Activated T-helper 2 cell treated with anti-CD3 and anti-CD28 coated beads, Interferon-gamma antibody, Interleukin-2, Interleukin-4, amounts not matched to agents 10 μg/mL and 5 μg/mL and 100 μg/mL, durations not matched to agents 14 hours and 24 hours and 36 hours (primary cell): Measurements from ENCODE around the gene TSPAN14. TPM values are rescaled to one million over a fixed set of nuclear protein-coding genes. Genes with fewer than 3 reads are reported as not detected.
A peak's percentile ranks its signal among the peaks of the same experiment; 100 is the strongest.
"Not testable (repeated sequence)": the region's sequence is repeated elsewhere in the genome, so short reads cannot be mapped to it uniquely, and the experiment has no call there.

Experiments
- DNase-seq: peaks from one replicate; pipeline ENCODE4 v3.0.0; 2021; ENCODE audit warnings: low spot score
- H3K27ac Mint-ChIP-seq: one replicate; pipeline ENCODE4 v1.8.0; 2021; ENCODE audit warnings: mixed read lengths
- H3K27me3 Mint-ChIP-seq: one replicate; pipeline ENCODE4 v1.8.0; 2021; ENCODE audit warnings: low read depth, mixed read lengths
- H3K36me3 Mint-ChIP-seq: one replicate; pipeline ENCODE4 v1.8.0; 2021; ENCODE audit warnings: low read depth, mixed read lengths
- H3K4me1 Mint-ChIP-seq: one replicate; pipeline ENCODE4 v1.8.0; 2021; ENCODE audit warnings: low read depth, mixed read lengths
- H3K4me3 Mint-ChIP-seq: one replicate; pipeline ENCODE4 v1.8.0; 2021; ENCODE audit warnings: low read depth, mild to moderate bottlenecking, moderate library complexity, mixed read lengths
- H3K9me3 Mint-ChIP-seq: one replicate; pipeline ENCODE4 v1.8.0; 2021; ENCODE audit warnings: mixed read lengths
- intact Hi-C: fragments of 100-400 bp; cut with micrococcal nuclease; formaldehyde crosslinking; loops from one replicate; pipeline ENCODE4 v1.15.1; 2023
- total RNA-seq: library from RNA; stranded (reverse); gene quantifications from 2 replicates; pipeline ENCODE4 v1.2.3, GENCODE V29; 2022

Gene TSPAN14
- total RNA-seq, 1 donor from 2014 or later = 45.4 TPM

- peaks cover 60% of the 10 kb centered on the region for H3K4me1 Mint-ChIP-seq
- peaks cover 38% of the 10 kb centered on the region for H3K36me3 Mint-ChIP-seq
- DNase-seq = no peak
- intact Hi-C loops = no loop called here
- no peaks in the 10 kb centered on the region for H3K27me3 Mint-ChIP-seq
- peak overlapping the region; percentile 79 for H3K27ac Mint-ChIP-seq
- no peak overlapping the region for H3K4me3 Mint-ChIP-seq
- H3K9me3 Mint-ChIP-seq = no peaks in the 10 kb centered on the region
Observed at GRCh38 chr10:80528901-80529300, 74.8 kb downstream of the TSPAN14 start.

- peaks cover 38% of the 10 kb centered on the region for H3K36me3 Mint-ChIP-seq
- H3K4me3 Mint-ChIP-seq = peak overlapping the region; percentile 34
- intact Hi-C loops = loop anchor here (10.0 kb wide), 1 partner anchor 145 kb away; no protein-coding TSS in a partner anchor
- H3K27ac Mint-ChIP-seq = peak overlapping the region; percentile 79
- peak; percentile 40 for DNase-seq
- H3K27me3 Mint-ChIP-seq = no peaks in the 10 kb centered on the region
- H3K9me3 Mint-ChIP-seq = no peaks in the 10 kb centered on the region
- H3K4me1 Mint-ChIP-seq = peaks cover 59% of the 10 kb centered on the region
Observed at GRCh38 chr10:80529604-80530003, 75.5 kb downstream of the TSPAN14 start.

GRCh38 chr10:80530251-80530650 is 76.1 kb downstream of the TSPAN14 start:
- Mint-ChIP-seq H3K27me3 (no peaks in the 10 kb centered on the region), H3K4me3 (peak overlapping the region; percentile 34), H3K27ac (peak overlapping the region; percentile 79), H3K36me3 (peaks cover 39% of the 10 kb centered on the region), H3K9me3 (no peaks in the 10 kb centered on the region), H3K4me1 (peaks cover 57% of the 10 kb centered on the region)
- intact Hi-C loops = loop anchor here (10.0 kb wide), 1 partner anchor 145 kb away; no protein-coding TSS in a partner anchor
- DNase-seq = no peak

GRCh38 chr10:80530816-80531215 is 76.7 kb downstream of the TSPAN14 start:
- intact Hi-C loops = loop anchor here (10.0 kb wide), 1 partner anchor 146 kb away; no protein-coding TSS in a partner anchor
- no peak for DNase-seq
- Mint-ChIP-seq H3K9me3 (no peaks in the 10 kb centered on the region), H3K4me3 (peak overlapping the region; percentile 38), H3K27ac (peak overlapping the region; percentile 74), H3K27me3 (no peaks in the 10 kb centered on the region), H3K4me1 (peaks cover 58% of the 10 kb centered on the region), H3K36me3 (peaks cover 38% of the 10 kb centered on the region)

GRCh38 chr10:80532571-80532970 is 78.5 kb downstream of the TSPAN14 start:
- peak overlapping the region; percentile 45 for H3K4me3 Mint-ChIP-seq
- intact Hi-C loops = loop anchor here (10.0 kb wide), 1 partner anchor 148 kb away; no protein-coding TSS in a partner anchor

GRCh38 chr10:80534059-80534458 is 79.9 kb downstream of the TSPAN14 start:
- H3K4me3 Mint-ChIP-seq, DNase-seq: not testable (repeated sequence)

More at GRCh38 chr10:80532571-80532970, 78.5 kb downstream of the TSPAN14 start:
- no peaks in the 10 kb centered on the region for H3K27me3 Mint-ChIP-seq
- no peaks in the 10 kb centered on the region for H3K9me3 Mint-ChIP-seq
- H3K4me1 Mint-ChIP-seq = peaks cover 51% of the 10 kb centered on the region
- peaks cover 31% of the 10 kb centered on the region for H3K36me3 Mint-ChIP-seq
- DNase-seq = no peak
- H3K27ac Mint-ChIP-seq = peak overlapping the region; percentile 66

GRCh38 chr10:80534646-80535045 is 80.5 kb downstream of the TSPAN14 start:
- Mint-ChIP-seq H3K36me3 (peaks cover 13% of the 10 kb centered on the region), H3K4me1 (peaks cover 37% of the 10 kb centered on the region)
- intact Hi-C loops = loop anchor here (5.0 to 10.0 kb wide), 2 partner anchors 150 to 457 kb away; partner anchors contain the start of gene TMEM254
- H3K27me3 Mint-ChIP-seq, H3K9me3 Mint-ChIP-seq, DNase-seq, H3K4me3 Mint-ChIP-seq, H3K27ac Mint-ChIP-seq: not testable (repeated sequence)

More at GRCh38 chr10:80534059-80534458, 79.9 kb downstream of the TSPAN14 start:
- not testable (repeated sequence) for H3K9me3 Mint-ChIP-seq, H3K27me3 Mint-ChIP-seq, H3K27ac Mint-ChIP-seq
- intact Hi-C loops = loop anchor here (10.0 kb wide), 1 partner anchor 149 kb away; no protein-coding TSS in a partner anchor
- Mint-ChIP-seq H3K4me1 (peaks cover 43% of the 10 kb centered on the region), H3K36me3 (peaks cover 18% of the 10 kb centered on the region)

GRCh38 chr10:80535671-80536360 is 81.7 kb downstream of the TSPAN14 start:
- Mint-ChIP-seq H3K4me1 (peaks cover 30% of the 10 kb centered on the region), H3K9me3 (no peaks in the 10 kb centered on the region), H3K4me3 (peak overlapping the region; percentile 90), H3K27me3 (no peaks in the 10 kb centered on the region), H3K36me3 (peaks cover 10% of the 10 kb centered on the region), H3K27ac (peak overlapping the region; percentile 95)
- intact Hi-C loops = loop anchor here (5.0 to 10.0 kb wide), 2 partner anchors 151 to 459 kb away; partner anchors contain the start of gene TMEM254
- DNase-seq = peak; percentile 69

- Mint-ChIP-seq H3K4me3 (peak overlapping the region; percentile 90), H3K4me1 (peaks cover 30% of the 10 kb centered on the region), H3K36me3 (peaks cover 10% of the 10 kb centered on the region), H3K27me3 (no peaks in the 10 kb centered on the region), H3K9me3 (no peaks in the 10 kb centered on the region), H3K27ac (peak overlapping the region; percentile 95)
- no peak for DNase-seq
- intact Hi-C loops = loop anchor here (5.0 to 10.0 kb wide), 2 partner anchors 152 to 459 kb away; partner anchors contain the start of gene TMEM254
Observed at GRCh38 chr10:80536361-80536835, 82.3 kb downstream of the TSPAN14 start.

- H3K27ac Mint-ChIP-seq = peak overlapping the region; percentile 88
- H3K9me3 Mint-ChIP-seq = no peaks in the 10 kb centered on the region
- peak overlapping the region; percentile 90 for H3K4me3 Mint-ChIP-seq
- H3K27me3 Mint-ChIP-seq = no peaks in the 10 kb centered on the region
- H3K36me3 Mint-ChIP-seq = peaks cover 10% of the 10 kb centered on the region
- intact Hi-C loops = loop anchor here (5.0 to 10.0 kb wide), 2 partner anchors 152 to 460 kb away; partner anchors contain the start of gene TMEM254
- DNase-seq = no peak
- H3K4me1 Mint-ChIP-seq = peaks cover 22% of the 10 kb centered on the region
Observed at GRCh38 chr10:80537086-80537735, 83.1 kb downstream of the TSPAN14 start.

GRCh38 chr10:80537736-80538480 is 83.8 kb downstream of the TSPAN14 start, which contains the start of gene SH2D4B:
TSS of gene SH2D4B (plus strand) at chr10:80537902. CDS start at chr10:80538332, 430 bp downstream.
- no peak for DNase-seq
- H3K9me3 Mint-ChIP-seq = no peaks in the 10 kb centered on the region
- H3K36me3 Mint-ChIP-seq = peaks cover 4% of the 10 kb centered on the region
- H3K27me3 Mint-ChIP-seq = no peaks in the 10 kb centered on the region
- H3K4me1 Mint-ChIP-seq = peaks cover 16% of the 10 kb centered on the region
- peak within 1 kb of the TSS; percentile 88 for H3K27ac Mint-ChIP-seq
- H3K4me3 Mint-ChIP-seq = peak within 1 kb of the TSS; percentile 90
- intact Hi-C loops = loop anchor here (5.0 to 10.0 kb wide), 2 partner anchors 153 to 461 kb away; partner anchors contain the start of gene TMEM254
